Stimulated activated naive CD4-positive, alpha-beta T cell treated with Interleukin-2 at 50 U/mL for 16 hours (primary cell): ENCODE data around the gene TRAF4.
"Not testable (repeated sequence)": the region's sequence is repeated elsewhere in the genome, so short reads cannot be mapped to it uniquely, and the experiment has no call there.

Source experiments
- DNase-seq: peaks from one replicate; lab custom pipeline; 2025; lab: John Stamatoyannopoulos, UW

TRAF4 gene

DNA sequence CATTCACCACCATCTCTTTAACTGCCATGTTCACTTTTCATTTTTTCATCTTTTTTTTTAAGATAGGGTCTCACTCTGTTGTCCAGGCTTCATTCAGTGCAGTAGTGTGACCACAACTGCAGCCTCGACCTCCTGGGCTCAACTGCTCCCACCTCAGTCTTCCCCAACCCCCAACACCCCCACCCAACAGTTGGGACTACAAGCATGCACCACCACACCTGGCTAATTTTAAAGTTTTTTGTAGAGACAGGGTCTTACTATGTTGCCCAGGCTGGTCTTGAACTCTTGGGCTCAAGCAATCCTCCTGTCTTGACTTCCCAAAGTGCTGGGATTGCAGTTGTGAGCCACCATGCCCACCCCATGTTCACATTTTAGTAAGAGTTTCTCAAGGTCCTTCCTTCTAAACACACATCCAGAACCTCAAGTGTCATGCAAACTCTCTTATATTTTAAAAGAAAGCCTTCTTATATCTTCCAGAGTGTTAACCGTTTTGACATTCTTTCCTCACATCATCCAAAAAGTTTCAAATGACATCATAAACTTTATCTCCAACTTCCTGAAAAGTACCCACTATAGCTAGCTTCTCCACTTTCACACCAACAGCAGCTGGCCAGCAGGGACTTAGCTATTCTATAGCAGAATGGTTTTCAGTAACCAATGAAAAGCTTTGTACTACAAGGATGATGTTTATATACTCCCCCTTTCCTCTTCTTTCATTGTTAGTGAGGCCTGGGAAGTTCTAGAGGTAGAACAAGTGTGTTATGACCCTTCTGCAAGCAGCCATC is 49.3 kb downstream of the TRAF4 start:
- DNase-seq, result no peak

DNA sequence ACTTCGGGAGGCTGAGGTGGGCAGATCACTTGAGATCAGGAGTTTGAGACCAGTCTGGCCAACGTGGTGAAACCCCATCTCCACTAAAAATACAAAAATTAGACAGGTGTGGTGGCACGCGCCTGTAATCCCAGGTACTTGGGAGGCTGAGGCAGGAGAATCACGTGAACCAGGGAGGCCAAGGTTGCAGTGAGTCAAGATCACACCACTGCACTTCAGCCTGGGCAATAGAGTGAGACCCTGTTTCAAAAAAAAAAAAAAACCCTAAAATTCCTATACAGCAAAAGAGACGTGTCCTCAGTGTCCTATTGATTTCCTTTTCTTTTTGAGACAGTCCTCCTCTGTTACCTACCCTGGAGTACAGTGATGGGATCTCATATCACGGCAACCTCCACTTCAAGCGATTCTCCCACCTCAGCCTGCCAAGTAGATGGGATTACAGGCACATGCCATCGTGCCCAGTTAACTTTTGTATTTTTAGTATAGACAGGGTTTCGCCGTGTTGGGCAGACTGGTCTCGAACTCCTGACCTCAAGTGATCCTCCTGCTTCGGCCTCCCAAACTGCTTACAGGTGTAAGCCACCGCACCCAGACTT is 51.1 kb downstream of the TRAF4 start:
- not testable (repeated sequence) for DNase-seq

DNA sequence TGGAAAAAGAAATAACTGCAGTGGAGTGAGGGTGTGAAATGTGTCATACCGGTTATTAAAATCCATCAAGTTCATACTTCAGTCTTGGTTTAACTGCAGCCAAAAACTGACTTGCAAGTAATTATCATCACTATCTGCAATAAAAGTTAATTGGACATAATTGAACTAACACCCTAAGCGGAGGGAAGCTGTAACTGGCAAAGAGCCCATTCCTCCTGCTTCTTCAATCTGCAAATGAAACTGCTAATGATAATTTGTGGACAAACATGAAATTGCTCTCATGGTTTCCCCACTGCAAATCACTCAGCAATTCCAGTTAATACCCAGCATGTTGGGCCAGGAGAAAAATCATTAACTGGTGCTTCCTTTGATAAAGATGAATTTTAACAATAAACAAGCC is 52.3 kb downstream of the TRAF4 start:
- DNase-seq, result no peak
